RWPE1 (cell line): ENCODE data around the gene SUB1.
A peak's percentile ranks its signal among the peaks of the same experiment; 100 is the strongest.
"Not testable (repeated sequence)": the region's sequence is repeated elsewhere in the genome, so short reads cannot be mapped to it uniquely, and the experiment has no call there.

Source experiments
- CTCF ChIA-PET: fragments of 350-600 bp; sonication (Branson Sonifier 250); formaldehyde crosslinking; extraction: SDS; loops from one replicate; lab custom pipeline; 2021; lab: Yijun Ruan, JAX
- POLR2A ChIA-PET: fragments of 400-600 bp; formaldehyde crosslinking; extraction: SDS; loops from one replicate; lab custom pipeline; 2020; ENCODE audit warnings: antibody characterized with exemption; ENCODE audit not compliant: low non-redundant PET; lab: Yijun Ruan, JAX
- DNase-seq: peaks from one replicate; pipeline ENCODE4 v3.0.0; 2012; ENCODE audit warnings: low spot score
- H3K27ac ChIP-seq: fragments of 450-650 bp; 2 replicates; pipeline ENCODE4 v1.5.1; 2017
- CTCF ChIP-seq: fragments of 450-650 bp; conservative IDR thresholded peaks from 2 replicates; pipeline ENCODE4 v1.5.1; 2017; ENCODE audit warnings: low read depth, mild to moderate bottlenecking

The SUB1 gene

GRCh38 chr5:32630867-32631491 lies 45.6 kb downstream of the SUB1 start:
- no peak for TF ChIP-seq CTCF
- ChIA-PET CTCF (interaction anchor here (1.4 kb wide), 1 partner anchor 41 kb away, joined by 4 read pairs; no protein-coding TSS in a partner anchor), POLR2A (no interaction called here)
- DNase-seq: no peak
- no peak overlapping the region for H3K27ac ChIP-seq

- DNase-seq, POLR2A ChIA-PET, CTCF ChIA-PET, H3K27ac ChIP-seq: not testable (repeated sequence)
Measured at GRCh38 chr5:32633017-32633416, 47.7 kb downstream of the SUB1 start.

GRCh38 chr5:32638309-32638708 lies 53.0 kb downstream of the SUB1 start:
- ChIA-PET POLR2A (no interaction called here), CTCF (interaction anchor here (0.6 kb wide), 1 partner anchor 334 kb away, joined by 3 read pairs; no protein-coding TSS in a partner anchor)
- no peak overlapping the region for H3K27ac ChIP-seq
- no peak for TF ChIP-seq CTCF
- DNase-seq: no peak

GRCh38 chr5:32639943-32640342 lies 54.6 kb downstream of the SUB1 start:
- peak overlapping the region; percentile 65 for H3K27ac ChIP-seq
- ChIA-PET POLR2A (no interaction called here), CTCF (interaction anchor here (0.5 kb wide), 1 partner anchor 76 kb away, joined by 3 read pairs; no protein-coding TSS in a partner anchor)
- DNase-seq: peak; percentile 65
- TF ChIP-seq CTCF: no peak

GRCh38 chr5:32642276-32643002 lies 57.1 kb downstream of the SUB1 start:
- DNase-seq: peak; percentile 42
- ChIA-PET POLR2A (no interaction called here), CTCF (no interaction called here)
- no peak overlapping the region for H3K27ac ChIP-seq
- TF ChIP-seq CTCF: no peak

GRCh38 chr5:32645246-32645645 lies 59.9 kb downstream of the SUB1 start:
- no peak for DNase-seq
- H3K27ac ChIP-seq: no peak overlapping the region
- TF ChIP-seq CTCF: no peak
- ChIA-PET POLR2A (no interaction called here), CTCF (interaction anchor here (0.5 kb wide), 1 partner anchor 627 kb away, joined by 3 read pairs; no protein-coding TSS in a partner anchor)
